K562 (cell line): Measurements from ENCODE around the gene POLR3H.

Experiments
- NR1H2 ChIP-seq: sonication (generic); formaldehyde crosslinking; IDR thresholded peaks from 2 replicates; pipeline ENCODE4 v1.4.0; 2020; ENCODE audit warnings: mild to moderate bottlenecking, missing genetic modification reagents
- SP1 ChIP-seq: sonication (generic); formaldehyde crosslinking; IDR thresholded peaks from 2 replicates; pipeline ENCODE4 v1.8.1; 2022; ENCODE audit warnings: mild to moderate bottlenecking, missing genetic modification reagents
- TARDBP ChIP-seq: fragments of 450-650 bp; IDR thresholded peaks from 2 replicates; pipeline ENCODE4 v1.6.1; 2016

GRCh38 chr22:41522813-41523212, 21.5 kb downstream of the POLR3H start:
- TF ChIP-seq TARDBP (no peak), NR1H2 (CRISPR knock-in tag) (no peak), SP1 (CRISPR knock-in tag) (no peak)
